Measurements from ENCODE around the gene CLEC11A.
"Not testable (repeated sequence)": the region's sequence is repeated elsewhere in the genome, so short reads cannot be mapped to it uniquely, and the experiment has no call there.

The CLEC11A gene

DNA sequence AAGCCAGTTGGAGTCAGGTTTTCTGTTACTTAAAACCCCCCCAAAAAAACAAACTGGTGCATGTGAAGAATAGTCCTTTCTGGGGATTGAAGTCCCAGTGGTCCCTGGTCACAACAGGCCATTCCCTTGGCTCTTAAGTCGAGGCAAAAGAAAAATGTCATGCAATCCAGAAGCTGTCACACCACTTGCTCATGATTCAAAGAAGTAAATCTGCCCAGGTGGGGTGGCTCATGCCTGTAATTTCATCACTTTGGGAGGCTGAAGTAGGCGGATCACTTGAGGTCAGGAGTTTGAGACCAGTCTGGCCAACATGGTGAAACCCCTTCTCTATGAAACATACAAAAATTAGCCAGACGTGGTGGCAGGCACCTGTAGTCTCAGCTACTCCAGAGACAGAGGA, 38.3 kb downstream of the CLEC11A start:
- DNase-seq, result not testable (repeated sequence)

DNA sequence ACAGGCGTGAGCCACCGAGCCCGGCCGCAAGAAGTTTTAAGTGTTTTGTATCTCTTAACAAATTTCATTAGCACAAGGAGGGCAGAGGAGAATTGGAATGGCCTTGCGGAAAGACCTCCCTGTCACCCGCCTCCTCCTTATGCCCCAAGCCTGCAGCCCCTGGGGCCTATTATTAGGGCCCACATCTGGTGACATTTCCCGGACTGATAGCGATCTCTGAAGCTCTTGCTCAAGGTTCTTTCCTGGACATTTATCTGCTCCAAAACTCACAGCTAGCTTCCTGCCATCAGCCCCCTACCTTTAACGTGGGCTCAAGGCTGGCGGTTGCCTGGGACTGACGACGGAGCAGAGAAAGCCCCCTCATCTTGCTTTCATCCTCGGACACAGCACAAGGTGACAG, 40.4 kb downstream of the CLEC11A start:
- not testable (repeated sequence) for DNase-seq

GRCh38 chr19:50764409-50764808, 41.2 kb downstream of the CLEC11A start:
- no peak for DNase-seq

GRCh38 chr19:50766746-50767145, 43.6 kb downstream of the CLEC11A start:
- not testable (repeated sequence) for DNase-seq

GRCh38 chr19:50767263-50767662, 44.1 kb downstream of the CLEC11A start:
- DNase-seq, result not testable (repeated sequence)

- no peak for DNase-seq
Measured at GRCh38 chr19:50768277-50768676, 45.1 kb downstream of the CLEC11A start.

DNA sequence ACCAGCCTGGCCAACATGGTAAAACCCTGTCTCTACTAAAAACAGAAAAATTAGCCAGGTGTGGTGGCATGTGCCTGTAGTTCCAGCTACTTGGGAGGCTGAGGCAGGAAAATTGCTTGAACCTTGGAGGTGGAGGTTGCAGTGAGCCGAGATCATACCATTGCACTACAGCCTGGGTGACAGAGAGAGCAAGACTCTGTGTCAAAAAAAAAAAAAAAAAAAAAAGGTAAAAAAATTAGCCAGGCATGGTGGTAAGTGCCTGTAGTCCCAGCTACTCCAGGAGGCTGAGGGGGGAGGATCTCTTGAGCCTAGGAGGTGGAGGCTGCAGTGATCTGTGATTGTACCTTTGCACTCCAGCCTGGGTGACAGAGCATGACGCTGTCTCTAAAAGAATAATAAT, 47.0 kb downstream of the CLEC11A start, which contains the start of gene GPR32:
GPR32 (plus strand) TSS at position 301 of the 400 bp plus-strand sequence. CDS start 137 bp downstream, outside the sequence.
- DNase-seq, result not testable (repeated sequence)

DNA sequence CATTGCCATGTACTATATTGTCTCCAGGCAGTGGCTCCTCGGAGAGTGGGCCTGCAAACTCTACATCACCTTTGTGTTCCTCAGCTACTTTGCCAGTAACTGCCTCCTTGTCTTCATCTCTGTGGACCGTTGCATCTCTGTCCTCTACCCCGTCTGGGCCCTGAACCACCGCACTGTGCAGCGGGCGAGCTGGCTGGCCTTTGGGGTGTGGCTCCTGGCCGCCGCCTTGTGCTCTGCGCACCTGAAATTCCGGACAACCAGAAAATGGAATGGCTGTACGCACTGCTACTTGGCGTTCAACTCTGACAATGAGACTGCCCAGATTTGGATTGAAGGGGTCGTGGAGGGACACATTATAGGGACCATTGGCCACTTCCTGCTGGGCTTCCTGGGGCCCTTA, 47.7 kb downstream of the CLEC11A start:
- DNase-seq, result no peak

GRCh38 chr19:50772476-50772875, 49.3 kb downstream of the CLEC11A start:
- DNase-seq, result no peak

- not testable (repeated sequence) for DNase-seq
Measured at GRCh38 chr19:50772912-50773311, 49.7 kb downstream of the CLEC11A start.

DNA sequence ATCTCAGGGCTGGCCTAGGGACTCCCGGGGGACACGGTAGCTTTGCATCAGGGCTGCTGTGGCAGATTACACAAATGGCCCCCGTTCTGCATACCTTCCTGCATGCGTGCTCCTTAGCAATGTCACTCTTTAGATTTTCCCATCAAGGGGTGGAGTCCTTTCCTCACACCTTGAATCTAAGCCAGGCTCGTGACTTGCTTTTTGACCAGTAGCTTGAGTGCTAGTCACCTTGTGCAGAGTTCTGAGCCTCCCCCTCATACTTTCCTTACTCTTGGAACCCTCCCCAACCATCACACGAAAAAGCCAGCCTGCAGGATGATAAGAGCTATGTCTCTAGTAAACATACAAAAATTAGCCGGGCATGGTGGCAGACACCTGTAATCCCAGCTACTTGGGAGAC, 50.3 kb downstream of the CLEC11A start:
- DNase-seq, result not testable (repeated sequence)

All from femur (tissue), 1 donor.